Esophagus muscularis mucosa (tissue), 3 donors: ENCODE data around the gene RAB33A.

ENCODE experiments used
- POLR2A ChIP-seq: fragments of 450-650 bp; IDR thresholded peaks from one replicate; pipeline ENCODE4 v1.6.1; 2017; ENCODE audit warnings: antibody characterized with exemption, moderate library complexity, mild to moderate bottlenecking, low read depth
- POLR2AphosphoS5 ChIP-seq, 2 donors: sonication (generic); formaldehyde crosslinking; IDR thresholded peaks; one replicate each; pipeline ENCODE4 v1.6.1; 2017; ENCODE audit warnings: antibody characterized with exemption in 2 of 2
- TF ChIP-seq, protein P1 (sequence below), 3 experiments: fragments of 200-600 bp in 2 of 3; fragments of 450-650 bp in 1 of 3; sonication (generic) in 2 of 3; IDR thresholded peaks; one replicate each; pipeline ENCODE4 v1.5.1; 2017 to 2019; ENCODE audit warnings: antibody characterized with exemption in 3 of 3, mild to moderate bottlenecking in 2 of 3, moderate library complexity in 1 of 3

- TF ChIP-seq, protein P1, sequence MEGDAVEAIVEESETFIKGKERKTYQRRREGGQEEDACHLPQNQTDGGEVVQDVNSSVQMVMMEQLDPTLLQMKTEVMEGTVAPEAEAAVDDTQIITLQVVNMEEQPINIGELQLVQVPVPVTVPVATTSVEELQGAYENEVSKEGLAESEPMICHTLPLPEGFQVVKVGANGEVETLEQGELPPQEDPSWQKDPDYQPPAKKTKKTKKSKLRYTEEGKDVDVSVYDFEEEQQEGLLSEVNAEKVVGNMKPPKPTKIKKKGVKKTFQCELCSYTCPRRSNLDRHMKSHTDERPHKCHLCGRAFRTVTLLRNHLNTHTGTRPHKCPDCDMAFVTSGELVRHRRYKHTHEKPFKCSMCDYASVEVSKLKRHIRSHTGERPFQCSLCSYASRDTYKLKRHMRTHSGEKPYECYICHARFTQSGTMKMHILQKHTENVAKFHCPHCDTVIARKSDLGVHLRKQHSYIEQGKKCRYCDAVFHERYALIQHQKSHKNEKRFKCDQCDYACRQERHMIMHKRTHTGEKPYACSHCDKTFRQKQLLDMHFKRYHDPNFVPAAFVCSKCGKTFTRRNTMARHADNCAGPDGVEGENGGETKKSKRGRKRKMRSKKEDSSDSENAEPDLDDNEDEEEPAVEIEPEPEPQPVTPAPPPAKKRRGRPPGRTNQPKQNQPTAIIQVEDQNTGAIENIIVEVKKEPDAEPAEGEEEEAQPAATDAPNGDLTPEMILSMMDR (IDR thresholded peaks at IDR 0.05): no peak
- TF ChIP-seq POLR2A: no peak
- no peak for TF ChIP-seq POLR2AphosphoS5 (IDR thresholded peaks at IDR 0.05)
These were observed 53.0 kb downstream of the RAB33A start for GRCh38 chrX:130224810-130225209.
